ENCODE data around the gene CEP85. TPM values are rescaled to one million over a fixed set of nuclear protein-coding genes. Genes with fewer than 3 reads are reported as not detected.

Gene CEP85
- total and polyA plus RNA-seq, 10 of the 15 experiments (the other 5 are each of a cell fraction or from before 2014, with no cell fraction given), result 8.4 to 26.8 (median 21.5) TPM

- Histone ChIP-seq H3K27me3 (replicated peaks in 1 of 2; ENCODE audit: control insufficient read depth in 2 of 2, insufficient read depth in 2 of 2, low read length in 1 of 2) (no peaks in the 10 kb centered on the region), H3K4me3 (no peak overlapping the region), H3K36me3 (ENCODE audit: control insufficient read depth in 2 of 2, insufficient read depth in 2 of 2, low read length in 1 of 2) (peaks cover 14 to 17% of the 10 kb centered on the region in 2 experiments), H3K9ac (ENCODE audit: control insufficient read depth, insufficient read depth, low read length) (no peak overlapping the region), H3K4me2 (ENCODE audit: control insufficient read depth, insufficient read depth) (no peak overlapping the region), H3K79me2 (ENCODE audit: control insufficient read depth, insufficient read depth, low read length) (peaks cover 26% of the 10 kb centered on the region), H3K9me3 (replicated peaks; ENCODE audit: control insufficient read depth, insufficient read depth, low read length) (no peaks in the 10 kb centered on the region), H3K4me1 (ENCODE audit: control insufficient read depth, insufficient read depth, low read length) (peaks cover 42% of the 10 kb centered on the region), H2AFZ (ENCODE audit: control insufficient read depth, low read depth, low read length) (no peak overlapping the region), H3K27ac (ENCODE audit: control insufficient read depth, insufficient read depth) (no peak overlapping the region), H4K20me1 (ENCODE audit: control insufficient read depth, insufficient read depth) (no peaks in the 10 kb centered on the region)
- no TSS peak for BruUV-seq (replicated peaks)
- ChIA-PET SMC1A (ENCODE audit: uncharacterized antibody, unreplicated experiment) (interaction anchor here (1.0 to 9.1 kb wide), 3 partner anchors 29 to 107 kb away, joined by 3 to 119 read pairs (median 4); partner anchors contain the start of genes CD52 and ZNF593OS), RAD21 (ENCODE audit: unreplicated experiment) (interaction anchor here (0.5 to 8.9 kb wide), 5 partner anchors 10 to 139 kb away, joined by 3 to 113 read pairs (median 7); partner anchors contain the start of gene CD52), CTCF (interaction anchor here (1.2 to 18.0 kb wide), 7 partner anchors 9 to 138 kb away, joined by 3 to 879 read pairs (median 68); partner anchors contain the start of genes CD52 and CEP85), POLR2A (interaction anchor here (3.5 kb wide), 1 partner anchor 41 kb away, joined by 31 read pairs; the partner anchor contains the start of gene CD52)
- in situ Hi-C loops (cut with MboI), result no loop called here
- DNase-seq (ENCODE audit: low read depth, low spot score), result no peak
- no peak for FAIRE-seq
- no peak for ATAC-seq
- WGBS (ENCODE audit: insufficient coverage, insufficient replicate concordance, low lambda C conversion rate, missing lambda C conversion rate), result 65% methylated on average over 4 of the region's 4 CpGs
- TF ChIP-seq RELA (IDR thresholded peaks at IDR 0.05; ENCODE audit: borderline replicate concordance, partially characterized antibody) (no peak), E2F8 (IDR thresholded peaks at IDR 0.05; ENCODE audit: low read depth, partially characterized antibody) (no peak), ZNF207 (IDR thresholded peaks at IDR 0.05; ENCODE audit: borderline replicate concordance) (no peak), HCFC1 (IDR thresholded peaks at IDR 0.05; ENCODE audit: low read length) (no peak), IKZF2 (IDR thresholded peaks at IDR 0.05) (no peak), POU2F2 (IDR thresholded peaks at IDR 0.05; ENCODE audit: borderline replicate concordance, low read depth, low read length) (no peak), SRF (IDR thresholded peaks at IDR 0.05; ENCODE audit: low read depth in 2 of 2, low read length in 2 of 2) (no peak), REST (IDR thresholded peaks at IDR 0.05; ENCODE audit: low read depth, low read length) (no peak)
- intact Hi-C loops (cut with micrococcal nuclease; ENCODE audit: unreplicated experiment), result no loop called here
Measured at GRCh38 chr1:26278303-26278702, 44.3 kb downstream of the CEP85 start.
